ENCODE data around the gene SGF29. TPM values are rescaled to one million over a fixed set of nuclear protein-coding genes. Genes with fewer than 3 reads are reported as not detected.
"Not testable (repeated sequence)": the region's sequence is repeated elsewhere in the genome, so short reads cannot be mapped to it uniquely, and the experiment has no call there.

Gene SGF29
- total RNA-seq, 6 experiments from 2014 or later = 14.5 to 17.9 (median 15.4) TPM

DNA sequence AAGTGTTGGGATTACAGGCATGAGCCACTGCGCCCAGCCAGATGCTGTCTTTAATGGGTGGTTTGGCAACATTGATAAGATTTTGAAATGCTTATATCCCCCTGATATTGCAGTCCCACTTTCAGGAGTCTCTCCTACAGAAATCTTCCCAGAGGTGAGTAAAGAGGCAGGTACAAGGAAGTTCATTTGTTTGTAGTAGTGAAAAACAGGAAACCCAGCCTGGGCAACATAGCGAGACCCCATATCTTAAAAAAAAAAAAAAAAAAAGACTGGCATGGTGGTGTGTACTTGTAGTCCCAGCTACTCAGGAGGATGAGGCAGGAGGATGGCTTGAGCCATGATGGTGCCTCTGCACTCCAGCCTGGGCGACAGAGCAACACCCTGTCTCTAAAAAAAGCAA, 8.7 kb upstream of the SGF29 start:
- DNase-seq = no peak
- intact Hi-C loops (cut with DNase I) = no loop called here
- TF ChIP-seq POLR2A (IDR thresholded peaks at IDR 0.05) = no peak
- no peak for TF ChIP-seq CTCF (IDR thresholded peaks at IDR 0.05)

GRCh38 chr16:28545964-28546363, 7.8 kb upstream of the SGF29 start:
- H3K4me1 ChIP-seq = peaks cover 0 to 23% (median 7%) of the 10 kb centered on the region in 4 donors
- 74% methylated on average over 3 of the region's 7 CpGs for whole genome bisulfite sequencing (ENCODE audit: insufficient coverage, low coverage, low lambda C conversion rate, missing lambda C conversion rate)
- intact Hi-C loops (cut with DNase I); ATAC-seq; H3K27me3 ChIP-seq; H3K9me3 ChIP-seq; H3K27ac ChIP-seq; H3K4me3 ChIP-seq; DNase-seq; H3K36me3 ChIP-seq: not testable (repeated sequence)

More for the DNA sequence above, 8.7 kb upstream of the SGF29 start:
- Histone ChIP-seq H3K27me3 (no peaks in the 10 kb centered on the region), H3K4me1 (peaks cover 0 to 29% (median 7%) of the 10 kb centered on the region in 4 donors), H3K27ac (no peak overlapping the region), H3K4me3 (no peak overlapping the region), H3K9me3 (no peaks in the 10 kb centered on the region), H3K36me3 (no peaks in the 10 kb centered on the region)
- whole genome bisulfite sequencing (ENCODE audit: insufficient coverage, low coverage, low lambda C conversion rate, missing lambda C conversion rate) = 68% methylated on average over 2 of the region's 3 CpGs
- no peak for ATAC-seq

GRCh38 chr16:28546626-28547025, 7.1 kb upstream of the SGF29 start:
- Histone ChIP-seq H3K4me1 (peaks cover 0 to 17% (median 5%) of the 10 kb centered on the region in 4 donors), H3K27ac (no peak overlapping the region), H3K36me3 (no peaks in the 10 kb centered on the region), H3K9me3 (no peaks in the 10 kb centered on the region), H3K4me3 (no peak overlapping the region), H3K27me3 (no peaks in the 10 kb centered on the region)
- TF ChIP-seq POLR2A (IDR thresholded peaks at IDR 0.05) (no peak), CTCF (IDR thresholded peaks at IDR 0.05) (no peak)
- DNase-seq (no peak), ATAC-seq (no peak)
- intact Hi-C loops (cut with DNase I) = no loop called here
- 91% methylated on average over 7 of the region's 7 CpGs for WGBS (ENCODE audit: insufficient coverage, low coverage, low lambda C conversion rate, missing lambda C conversion rate)

- DNase-seq (no peak), ATAC-seq (no peak)
- Histone ChIP-seq H3K36me3 (no peaks in the 10 kb centered on the region), H3K27ac (no peak overlapping the region), H3K4me3 (no peak overlapping the region), H3K9me3 (no peaks in the 10 kb centered on the region), H3K27me3 (no peaks in the 10 kb centered on the region), H3K4me1 (peaks cover 0 to 5% (median 2%) of the 10 kb centered on the region in 4 donors)
- 50% methylated on average over 2 of the region's 14 CpGs for WGBS (ENCODE audit: insufficient coverage, low coverage, low lambda C conversion rate, missing lambda C conversion rate)
- TF ChIP-seq CTCF (IDR thresholded peaks at IDR 0.05) (no peak), POLR2A (IDR thresholded peaks at IDR 0.05) (no peak)
- intact Hi-C loops (cut with DNase I) = no loop called here
Observed at GRCh38 chr16:28548306-28548802, 5.4 kb upstream of the SGF29 start.

DNA sequence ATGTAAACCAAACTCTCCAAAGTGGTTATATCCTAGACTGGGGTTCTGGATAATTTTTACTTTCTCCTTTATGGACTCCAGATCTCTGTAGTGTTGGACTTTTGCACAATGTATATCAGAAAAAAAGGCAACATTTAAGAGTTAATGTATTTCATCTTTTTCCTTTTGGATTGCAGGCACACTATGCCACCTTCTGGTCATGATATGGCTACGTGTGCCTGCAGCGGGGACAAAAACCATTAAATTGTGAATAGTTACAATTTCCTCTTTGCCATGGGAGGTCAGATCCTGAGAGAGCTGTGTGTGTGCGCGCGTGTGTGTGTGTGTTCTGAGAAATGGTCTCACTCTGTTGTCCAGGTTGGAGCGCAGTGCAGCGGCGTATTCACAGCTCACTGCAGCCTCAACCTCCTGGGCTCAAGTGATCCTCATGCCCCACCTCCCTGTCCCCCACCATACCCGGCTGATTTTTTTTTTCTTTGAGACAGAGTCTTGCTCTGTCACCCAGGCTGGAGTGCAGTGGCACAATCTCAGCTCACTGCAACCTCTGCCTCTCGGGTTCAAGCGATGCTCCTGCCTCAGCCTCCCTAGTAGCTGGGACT, 4.3 kb upstream of the SGF29 start:
- ATAC-seq (peak; percentile 30 to 54 (median 48)), DNase-seq (no peak)
- WGBS (ENCODE audit: insufficient coverage, low coverage, low lambda C conversion rate, missing lambda C conversion rate) = 36% methylated on average over 8 of the region's 11 CpGs
- Histone ChIP-seq H3K9me3 (no peaks in the 10 kb centered on the region), H3K27me3 (no peaks in the 10 kb centered on the region), H3K4me3 (no peak overlapping the region), H3K4me1 (peaks cover 0 to 6% (median 2%) of the 10 kb centered on the region in 4 donors), H3K36me3 (no peaks in the 10 kb centered on the region), H3K27ac (no peak overlapping the region)
- TF ChIP-seq POLR2A (IDR thresholded peaks at IDR 0.05) (no peak), CTCF (IDR thresholded peaks at IDR 0.05) (peak; percentile 64 to 75 (median 72))
- intact Hi-C loops (cut with DNase I) = no loop called here
